GOT3 (cell line): ENCODE measurements around the gene C13orf46.

Source experiments
- DNase-seq: peaks from one replicate; lab custom pipeline; 2025; ENCODE audit warnings: mixed read lengths; lab: John Stamatoyannopoulos, UW

Gene C13orf46

GRCh38 chr13:113938246-113938645, 35.6 kb downstream of the C13orf46 start:
- no peak for DNase-seq

GRCh38 chr13:113937527-113938180, 36.2 kb downstream of the C13orf46 start:
- DNase-seq: no peak

GRCh38 chr13:113937073-113937472, 36.8 kb downstream of the C13orf46 start:
- DNase-seq: no peak

GRCh38 chr13:113936166-113936965, 37.5 kb downstream of the C13orf46 start:
- DNase-seq: no peak

GRCh38 chr13:113935001-113935844, 38.7 kb downstream of the C13orf46 start:
- no peak for DNase-seq

- DNase-seq: no peak
Observed at GRCh38 chr13:113934576-113934975, 39.3 kb downstream of the C13orf46 start.

GRCh38 chr13:113933901-113934300, 40.0 kb downstream of the C13orf46 start:
- no peak for DNase-seq

- DNase-seq: no peak
Observed at GRCh38 chr13:113931841-113932459, 41.9 kb downstream of the C13orf46 start.

GRCh38 chr13:113930671-113931637, 42.9 kb downstream of the C13orf46 start:
- no peak for DNase-seq

- DNase-seq: no peak
Observed at GRCh38 chr13:113929628-113930615, 44.0 kb downstream of the C13orf46 start.

GRCh38 chr13:113928685-113929627, 44.9 kb downstream of the C13orf46 start:
- DNase-seq: peak; percentile 19

GRCh38 chr13:113927661-113928581, 46.0 kb downstream of the C13orf46 start:
- peak; percentile 37 for DNase-seq

GRCh38 chr13:113926951-113927660, 46.8 kb downstream of the C13orf46 start:
- DNase-seq: no peak

GRCh38 chr13:113926301-113926761, 47.5 kb downstream of the C13orf46 start:
- no peak for DNase-seq

- no peak for DNase-seq
Observed at GRCh38 chr13:113924184-113924901, 49.5 kb downstream of the C13orf46 start.
